Lung microvascular endothelial cell (primary cell): ENCODE data around the gene PLEKHM3. TPM values are rescaled to one million over a fixed set of nuclear protein-coding genes. Genes with fewer than 3 reads are reported as not detected.

Experiments used
- DNase-seq, 2 donors: peaks; one replicate each; pipeline versions ENCODE4 v3.0.0 to v3.0.0-alpha.2; 2010; ENCODE audit warnings: low read depth in 2 of 2
- total RNA-seq: library from RNA; depleted of rRNA; stranded (reverse); fragments of >200 nt; gene quantifications from 2 replicates; pipeline ENCODE4 v1.2.1, GENCODE V29; 2014

PLEKHM3 gene, protein sequence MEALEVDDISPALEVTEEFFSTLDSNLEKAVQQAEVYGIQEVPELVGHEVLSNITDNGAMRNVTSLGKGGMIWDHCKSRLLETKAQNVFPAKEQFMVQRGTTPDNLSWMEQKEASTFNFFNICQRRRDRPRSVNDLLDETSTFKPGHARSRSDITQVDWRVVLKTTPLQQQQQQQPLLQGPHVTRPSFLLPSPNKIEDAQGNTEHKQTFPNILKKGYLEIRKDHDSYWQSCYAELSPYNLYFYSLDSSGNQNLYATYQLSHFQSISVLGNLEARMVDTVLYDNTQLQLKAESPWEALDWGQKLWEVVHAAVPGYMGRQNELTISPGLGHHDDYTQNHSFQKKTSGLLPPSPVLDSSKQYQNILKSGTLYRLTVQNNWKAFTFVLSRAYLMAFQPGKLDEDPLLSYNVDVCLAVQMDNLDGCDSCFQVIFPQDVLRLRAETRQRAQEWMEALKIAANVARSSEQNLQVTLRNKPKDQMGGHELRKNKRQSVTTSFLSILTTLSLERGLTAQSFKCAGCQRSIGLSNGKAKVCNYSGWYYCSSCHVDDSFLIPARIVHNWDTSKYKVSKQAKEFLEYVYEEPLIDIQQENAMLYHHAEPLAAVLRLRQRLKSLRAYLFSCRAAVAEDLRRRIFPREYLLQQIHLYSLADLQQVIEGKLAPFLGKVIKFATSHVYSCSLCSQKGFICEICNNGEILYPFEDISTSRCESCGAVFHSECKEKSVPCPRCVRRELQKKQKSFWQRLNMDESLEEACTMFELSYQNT
- total RNA-seq: 7.0 and 16.5 TPM in 2 replicates

DNA sequence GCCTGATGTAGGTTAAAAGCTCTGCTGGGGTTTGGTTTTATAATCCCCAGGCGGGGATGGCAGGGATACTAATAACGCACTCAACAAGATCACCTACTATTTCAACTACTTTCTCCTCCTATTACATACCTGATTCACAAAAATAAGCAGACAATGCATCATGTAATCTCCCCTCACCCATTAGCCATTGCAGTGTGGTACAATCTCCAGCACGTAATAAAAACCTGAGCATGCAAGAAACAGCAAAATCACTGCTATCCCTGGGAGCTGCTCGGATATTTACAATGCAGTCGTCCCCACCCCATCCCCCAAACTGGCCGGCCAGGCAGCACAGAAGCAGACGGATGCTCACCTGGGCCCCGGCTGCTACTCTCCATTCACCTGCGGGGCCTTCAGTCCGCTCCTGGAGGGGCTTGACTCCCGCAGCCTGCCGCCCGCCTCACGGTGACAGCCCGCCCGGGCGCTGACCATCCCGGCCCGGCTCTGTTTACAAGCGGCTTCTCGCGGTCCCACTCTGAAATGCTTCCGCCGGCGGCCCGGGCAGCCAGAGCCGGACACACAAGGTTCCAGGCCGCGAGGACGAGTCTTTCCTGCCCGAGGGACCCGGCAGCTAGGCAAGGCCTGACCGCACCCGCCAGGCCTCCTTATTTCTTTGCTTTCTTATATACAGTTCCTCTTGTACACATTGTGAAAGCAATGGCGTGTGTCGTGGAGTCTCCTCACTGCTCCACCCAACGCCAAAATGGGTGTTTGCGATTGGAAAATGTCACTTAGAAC is at the start of gene PLEKHM3:
PLEKHM3 (minus strand) TSS at position 491 of the 777 bp plus-strand sequence. CDS start 23,888 bp downstream, outside the sequence.
- peak; percentile 88 to 91 for DNase-seq

GRCh38 chr2:208074610-208075356 is 49.5 kb upstream of the PLEKHM3 start:
- no peak for DNase-seq

- DNase-seq: peak; percentile 69 to 77
Measured at GRCh38 chr2:208072250-208072892, 47.0 kb upstream of the PLEKHM3 start.

DNA sequence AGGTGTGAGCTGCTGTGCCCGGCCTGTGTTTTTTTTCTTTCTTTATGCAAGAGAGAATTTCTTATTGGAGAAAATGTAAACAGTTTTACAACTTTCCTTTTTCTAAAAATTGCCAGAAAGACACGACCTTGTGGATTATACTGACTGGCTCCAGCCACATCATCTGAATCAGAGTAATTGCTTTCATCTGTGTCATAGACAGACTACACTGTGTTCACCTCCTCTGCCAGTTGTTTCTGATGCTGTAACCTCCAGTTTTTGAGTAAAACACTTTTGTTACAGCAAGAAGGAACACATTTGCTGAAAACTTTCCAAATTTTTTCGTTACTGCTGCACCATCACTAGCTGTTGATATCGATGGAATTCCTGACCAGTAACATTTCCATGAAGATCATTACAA is 43.9 kb upstream of the PLEKHM3 start:
- no peak for DNase-seq

GRCh38 chr2:208066016-208066415 is 40.7 kb upstream of the PLEKHM3 start:
- DNase-seq: no peak

GRCh38 chr2:208065476-208065875 is 40.1 kb upstream of the PLEKHM3 start:
- DNase-seq: no peak

DNA sequence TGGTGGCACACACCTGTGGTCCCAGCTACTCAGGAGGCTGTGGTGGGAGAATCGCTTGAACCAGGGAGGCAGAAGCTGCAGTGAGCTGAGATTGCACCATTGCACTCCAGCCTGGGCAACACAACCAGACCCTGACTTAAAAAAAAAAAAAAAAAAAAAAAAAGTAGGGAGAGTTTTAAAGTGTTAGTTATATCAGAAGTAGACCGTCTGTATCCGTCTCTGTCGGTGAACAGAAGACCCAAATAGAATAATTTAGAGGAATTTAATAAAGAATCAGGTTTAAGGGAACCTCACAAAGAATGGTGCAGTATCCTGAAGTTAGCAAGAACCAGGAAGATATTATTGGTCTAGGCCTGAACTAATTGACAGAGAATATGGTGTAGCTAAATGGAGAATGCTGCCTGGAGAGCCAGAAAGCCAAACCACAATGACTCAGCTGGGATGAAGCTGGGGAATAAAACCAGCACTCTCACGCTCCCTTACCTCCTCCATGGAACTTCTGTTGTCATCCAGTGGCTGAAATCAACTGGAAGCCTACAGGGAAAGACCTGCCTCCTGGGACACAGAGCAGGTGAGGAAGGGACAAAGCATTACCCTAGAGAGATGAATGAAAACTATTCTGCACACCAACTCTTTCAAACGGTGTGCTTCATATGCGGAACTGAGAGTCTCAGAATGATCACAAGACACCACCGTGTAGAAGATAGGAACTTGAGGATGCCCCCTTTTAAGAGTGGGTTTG is 39.1 kb upstream of the PLEKHM3 start:
- peak in 1 of 2 donors; percentile 50 for DNase-seq

DNA sequence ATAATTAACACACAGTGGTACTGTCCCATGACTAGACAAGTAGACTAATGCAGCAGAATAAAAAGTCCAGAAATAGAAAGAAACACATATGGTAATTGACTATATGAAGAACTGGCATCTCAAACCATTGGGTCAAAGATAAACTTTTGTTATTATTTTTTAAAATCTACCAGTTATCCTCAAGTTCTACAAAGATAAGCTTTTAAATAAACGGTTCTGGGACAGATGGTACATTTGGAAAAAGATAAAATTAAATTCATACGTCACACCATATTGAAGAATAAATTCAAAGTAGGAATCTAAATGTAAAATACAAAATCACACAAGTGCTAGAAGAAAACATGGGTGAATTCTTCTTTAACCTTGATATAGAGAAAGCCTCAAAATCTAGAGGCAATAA is 37.6 kb upstream of the PLEKHM3 start:
- DNase-seq: no peak

GRCh38 chr2:208062113-208062512 is 36.8 kb upstream of the PLEKHM3 start:
- DNase-seq: peak; percentile 50 to 51

DNA sequence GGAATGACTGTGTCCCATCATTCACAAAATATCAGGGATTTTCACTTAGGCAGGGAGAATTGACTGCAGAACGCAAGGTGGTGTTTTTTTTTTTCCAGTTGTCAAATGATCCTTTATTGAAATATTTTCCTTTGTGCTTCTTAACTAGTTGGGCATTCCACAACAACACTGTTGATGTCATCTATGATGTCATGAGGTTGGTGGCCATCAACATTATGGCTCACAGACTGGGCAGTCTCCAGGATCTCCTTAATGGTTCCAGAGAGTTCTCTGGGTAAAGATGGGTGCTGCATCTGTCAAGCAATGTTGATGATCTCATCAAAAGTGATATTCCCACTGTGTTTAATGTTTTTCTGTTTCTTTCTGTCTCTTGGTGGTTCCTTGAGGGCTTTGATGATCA is 31.8 kb upstream of the PLEKHM3 start:
- DNase-seq: no peak

- DNase-seq: no peak
Measured at GRCh38 chr2:208049441-208049840, 24.1 kb upstream of the PLEKHM3 start.

DNA sequence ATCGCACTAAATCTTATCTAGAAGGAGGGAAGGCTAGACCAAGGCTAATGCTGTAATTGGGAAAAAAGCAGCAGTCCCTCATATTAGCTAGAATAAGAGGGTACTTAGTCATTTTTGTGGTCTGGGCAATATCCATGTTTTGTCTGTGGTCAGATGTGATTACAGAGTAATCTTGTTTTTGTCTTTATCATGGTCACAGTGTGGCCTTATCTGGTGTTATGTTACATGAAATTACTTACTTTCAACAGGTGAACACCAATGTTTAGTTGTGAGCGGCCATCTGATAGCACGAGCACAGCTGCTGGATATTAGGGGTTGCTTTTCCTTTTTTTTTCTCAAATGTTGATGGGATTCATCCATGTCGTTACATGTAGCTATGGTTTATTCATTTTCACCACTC is 23.7 kb upstream of the PLEKHM3 start:
- DNase-seq: no peak

DNA sequence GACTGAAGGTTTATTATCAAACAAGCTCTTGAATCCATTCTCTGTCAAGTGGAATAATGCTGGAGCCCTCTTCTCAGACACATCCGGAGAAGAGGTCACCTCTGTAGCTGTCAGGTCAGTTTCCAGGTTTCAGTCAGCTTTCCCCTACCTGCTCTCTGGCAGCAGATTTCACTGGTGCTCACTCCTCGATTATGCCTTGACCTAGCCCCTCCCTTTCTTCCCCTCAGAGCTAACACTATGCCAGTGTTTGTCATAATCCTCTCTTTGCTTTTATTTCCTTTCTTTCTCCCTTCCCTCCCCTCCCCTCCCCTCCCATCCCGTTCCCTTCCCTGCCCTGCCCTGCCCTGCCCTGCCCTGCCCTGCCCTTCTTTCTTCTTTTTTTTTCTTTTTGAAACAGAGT is 22.5 kb upstream of the PLEKHM3 start:
- DNase-seq: no peak

DNA sequence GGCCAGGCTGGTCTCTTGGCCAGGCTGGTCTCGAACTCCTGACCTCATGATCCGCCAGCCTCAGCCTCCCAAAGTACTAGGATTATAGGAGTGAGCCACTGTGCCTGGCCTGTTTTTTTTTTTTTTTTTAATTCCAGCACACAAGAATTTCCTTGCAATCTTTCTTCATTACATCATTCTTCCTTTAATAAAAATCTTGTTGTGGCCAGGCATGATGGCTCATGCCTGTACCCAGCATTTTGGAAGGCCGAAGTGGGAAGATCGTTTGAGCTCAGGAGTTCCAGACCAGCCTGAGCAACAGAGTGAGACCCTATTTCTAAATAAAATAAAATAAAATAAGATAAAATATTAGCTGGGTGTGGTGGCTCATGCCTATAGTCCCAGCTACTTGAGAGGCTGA is 21.4 kb upstream of the PLEKHM3 start:
- DNase-seq: no peak

- no peak for DNase-seq
Measured at GRCh38 chr2:208042450-208042849, 17.1 kb upstream of the PLEKHM3 start.

GRCh38 chr2:208042041-208042440 is 16.7 kb upstream of the PLEKHM3 start:
- DNase-seq: peak in 1 of 2 donors; percentile 10

GRCh38 chr2:208040199-208041171 is 15.2 kb upstream of the PLEKHM3 start:
- peak; percentile 65 to 74 for DNase-seq

DNA sequence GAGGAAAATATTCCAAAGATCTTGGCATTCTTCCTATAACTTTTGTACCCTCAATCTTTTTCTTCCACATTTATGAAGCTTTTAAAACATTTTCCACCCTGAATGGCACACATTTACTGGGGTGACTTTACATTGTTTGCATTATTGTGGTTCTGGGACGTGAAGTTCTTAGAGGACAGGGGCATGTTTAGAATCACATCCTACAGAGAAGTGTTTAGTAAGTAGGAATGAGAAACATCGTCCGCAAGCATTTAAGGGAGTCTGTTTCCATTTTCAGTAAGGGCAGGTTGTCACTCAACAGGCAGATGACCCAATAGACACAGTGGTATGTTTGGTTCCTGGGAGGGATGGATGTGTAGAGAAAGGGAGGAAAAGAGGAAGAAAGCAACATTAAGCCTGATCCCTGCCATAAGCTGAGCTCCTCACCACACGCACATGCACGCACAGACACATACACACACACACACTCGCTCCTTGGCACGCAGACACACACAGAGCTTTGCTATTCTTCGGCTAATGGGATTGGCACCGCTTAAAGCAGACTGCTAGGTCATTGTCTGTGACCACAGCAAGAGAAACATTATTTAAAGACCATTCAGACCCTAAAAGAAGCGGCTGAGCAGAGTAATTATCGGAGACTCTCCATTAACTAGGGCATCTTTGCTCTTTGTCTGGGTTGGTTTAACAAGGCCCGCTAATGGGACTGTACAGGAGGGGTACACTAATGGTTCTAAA is 14.2 kb upstream of the PLEKHM3 start:
- no peak for DNase-seq
